Loucy (cell line): ENCODE measurements around the gene LYSMD4.

Experiments used
- EZH2phosphoT487 ChIP-seq: fragments of 200-600 bp; IDR thresholded peaks from 2 replicates; pipeline ENCODE4 v1.6.1; 2018; ENCODE audit warnings: antibody characterized with exemption, mild to moderate bottlenecking, moderate library complexity, borderline replicate concordance
- TF ChIP-seq, protein P1 (sequence below): fragments of 200-600 bp; sonication (generic); conservative IDR thresholded peaks from 2 replicates; pipeline ENCODE4 v1.5.1; 2014; ENCODE audit warnings: mild to moderate bottlenecking, antibody characterized with exemption, low read length

DNA sequence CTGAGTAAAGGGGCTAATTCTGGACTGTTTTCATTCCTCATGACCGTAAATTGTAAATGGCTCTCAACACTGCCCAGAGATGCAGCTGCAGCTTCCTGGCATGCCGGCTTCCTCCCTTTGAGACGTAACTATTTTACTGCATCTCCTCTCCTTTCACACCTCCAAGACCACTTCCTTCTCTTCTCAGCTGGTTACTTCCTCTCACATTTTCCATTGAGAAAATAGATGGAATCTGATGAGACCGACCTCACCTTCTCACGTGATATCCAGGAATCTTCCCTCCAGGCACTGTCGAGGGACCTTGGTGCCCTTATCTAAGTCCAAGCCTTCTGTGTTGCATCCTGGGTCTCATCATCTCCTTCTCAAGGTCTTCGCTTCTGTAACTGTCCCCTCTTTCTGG lies 12.7 kb downstream of the LYSMD4 start:
- TF ChIP-seq, protein P1, sequence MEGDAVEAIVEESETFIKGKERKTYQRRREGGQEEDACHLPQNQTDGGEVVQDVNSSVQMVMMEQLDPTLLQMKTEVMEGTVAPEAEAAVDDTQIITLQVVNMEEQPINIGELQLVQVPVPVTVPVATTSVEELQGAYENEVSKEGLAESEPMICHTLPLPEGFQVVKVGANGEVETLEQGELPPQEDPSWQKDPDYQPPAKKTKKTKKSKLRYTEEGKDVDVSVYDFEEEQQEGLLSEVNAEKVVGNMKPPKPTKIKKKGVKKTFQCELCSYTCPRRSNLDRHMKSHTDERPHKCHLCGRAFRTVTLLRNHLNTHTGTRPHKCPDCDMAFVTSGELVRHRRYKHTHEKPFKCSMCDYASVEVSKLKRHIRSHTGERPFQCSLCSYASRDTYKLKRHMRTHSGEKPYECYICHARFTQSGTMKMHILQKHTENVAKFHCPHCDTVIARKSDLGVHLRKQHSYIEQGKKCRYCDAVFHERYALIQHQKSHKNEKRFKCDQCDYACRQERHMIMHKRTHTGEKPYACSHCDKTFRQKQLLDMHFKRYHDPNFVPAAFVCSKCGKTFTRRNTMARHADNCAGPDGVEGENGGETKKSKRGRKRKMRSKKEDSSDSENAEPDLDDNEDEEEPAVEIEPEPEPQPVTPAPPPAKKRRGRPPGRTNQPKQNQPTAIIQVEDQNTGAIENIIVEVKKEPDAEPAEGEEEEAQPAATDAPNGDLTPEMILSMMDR: no peak
- no peak for TF ChIP-seq EZH2phosphoT487
